Measurements from ENCODE around the gene CALCOCO2.
"Not testable (repeated sequence)": the region's sequence is repeated elsewhere in the genome, so short reads cannot be mapped to it uniquely, and the experiment has no call there.

Gene CALCOCO2

GRCh38 chr17:48795444-48796162 is 35.2 kb upstream of the CALCOCO2 start:
- DNase-seq (ENCODE audit: low read depth): peak; percentile 84
- TF ChIP-seq CTCF (conservative IDR thresholded peaks at IDR 0.05; ENCODE audit: control insufficient read depth, insufficient read depth, low read depth, low read length): no peak
- no peak overlapping the region for H3K4me3 ChIP-seq (ENCODE audit: control insufficient read depth, low read depth, low read length)

GRCh38 chr17:48796163-48796522 is 34.7 kb upstream of the CALCOCO2 start:
- not testable (repeated sequence) for DNase-seq (ENCODE audit: low read depth); H3K4me3 ChIP-seq (ENCODE audit: control insufficient read depth, low read depth, low read length)

- no peak for TF ChIP-seq CTCF (conservative IDR thresholded peaks at IDR 0.05; ENCODE audit: control insufficient read depth, insufficient read depth, low read depth, low read length)
- DNase-seq (ENCODE audit: low read depth): no peak
- no peak overlapping the region for H3K4me3 ChIP-seq (ENCODE audit: control insufficient read depth, low read depth, low read length)
These were observed 31.6 kb upstream of the CALCOCO2 start for GRCh38 chr17:48799069-48799723.

DNA sequence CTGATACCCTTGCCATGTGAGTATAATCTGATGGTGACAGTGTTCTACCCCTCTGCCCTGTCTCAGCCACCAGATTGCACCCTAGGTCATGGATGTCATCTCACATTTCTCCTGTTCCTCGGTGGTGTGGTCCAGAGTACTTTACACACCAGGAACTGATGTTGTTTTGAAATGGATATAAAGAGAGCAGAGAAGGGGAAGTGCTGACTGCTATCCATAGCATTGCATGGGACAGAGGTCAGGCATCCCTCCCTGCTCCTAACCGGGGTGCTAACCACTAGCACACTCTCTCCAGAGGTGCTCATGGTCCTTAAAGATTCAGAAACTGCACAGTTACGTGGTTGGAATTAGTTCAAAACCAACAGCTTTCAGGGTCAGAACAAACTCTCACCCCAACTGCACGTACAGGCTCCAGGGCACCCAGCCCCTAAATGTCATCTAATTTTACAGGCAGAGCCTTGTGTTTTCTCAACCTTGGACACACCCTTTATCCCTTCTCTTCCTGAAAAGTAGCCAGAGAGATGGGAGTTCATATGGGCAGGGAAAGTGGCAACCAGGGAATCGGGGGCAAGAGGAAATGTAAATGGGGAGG is 30.1 kb upstream of the CALCOCO2 start:
- no peak overlapping the region for H3K4me3 ChIP-seq (ENCODE audit: control insufficient read depth, low read depth, low read length)

GRCh38 chr17:48804936-48805411 is 25.9 kb upstream of the CALCOCO2 start:
- peak; percentile 91 for TF ChIP-seq CTCF (conservative IDR thresholded peaks at IDR 0.05; ENCODE audit: control insufficient read depth, insufficient read depth, low read depth, low read length)
- no peak overlapping the region for H3K4me3 ChIP-seq (ENCODE audit: control insufficient read depth, low read depth, low read length)
- DNase-seq (ENCODE audit: low read depth): peak; percentile 39

More for the DNA sequence above, 30.1 kb upstream of the CALCOCO2 start:
- no peak for TF ChIP-seq CTCF (conservative IDR thresholded peaks at IDR 0.05; ENCODE audit: control insufficient read depth, insufficient read depth, low read depth, low read length)
- no peak for DNase-seq (ENCODE audit: low read depth)

DNA sequence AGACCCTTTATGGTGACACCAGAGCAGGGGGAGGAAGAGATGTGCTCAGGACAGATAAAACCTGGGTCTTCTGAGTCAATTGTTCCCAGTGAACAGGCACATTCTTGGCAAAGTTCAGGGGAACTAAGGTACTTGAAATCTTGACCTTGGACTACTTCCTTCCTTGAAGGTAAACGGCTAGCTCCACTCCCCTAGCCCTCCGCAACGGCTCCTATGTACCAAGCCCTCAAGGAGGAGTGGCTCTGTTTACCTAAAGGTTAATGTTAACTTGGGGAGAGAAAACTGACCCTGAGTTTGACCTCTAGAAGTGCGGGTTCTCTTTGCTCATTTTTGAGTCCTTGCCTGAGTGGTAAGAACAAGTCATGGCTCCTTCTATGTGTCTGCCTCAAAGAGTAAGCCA is 21.7 kb upstream of the CALCOCO2 start:
- no peak for TF ChIP-seq CTCF (conservative IDR thresholded peaks at IDR 0.05; ENCODE audit: control insufficient read depth, insufficient read depth, low read depth, low read length)
- H3K4me3 ChIP-seq (ENCODE audit: control insufficient read depth, low read depth, low read length): no peak overlapping the region
- no peak for DNase-seq (ENCODE audit: low read depth)

DNA sequence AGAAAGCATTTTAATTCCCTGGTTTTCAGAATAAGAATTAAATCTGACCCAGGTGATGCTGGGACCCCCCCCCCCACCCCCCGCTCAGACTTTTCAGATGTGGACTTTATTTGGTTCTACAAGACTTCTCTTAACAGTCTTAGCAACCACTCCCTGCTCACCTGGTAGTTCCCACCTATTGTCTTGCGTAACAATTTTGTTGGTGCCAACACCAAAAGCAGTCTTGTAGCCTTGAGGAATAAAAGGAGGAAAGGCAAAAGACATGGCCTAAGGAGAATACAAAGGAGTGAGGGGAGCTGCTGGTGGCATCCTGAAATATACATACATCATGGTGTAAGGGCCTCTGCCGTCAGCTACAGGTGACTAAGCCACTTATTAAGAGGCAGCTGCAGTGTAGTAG is 18.8 kb upstream of the CALCOCO2 start:
- DNase-seq (ENCODE audit: low read depth): no peak
- H3K4me3 ChIP-seq (ENCODE audit: control insufficient read depth, low read depth, low read length): no peak overlapping the region
- no peak for TF ChIP-seq CTCF (conservative IDR thresholded peaks at IDR 0.05; ENCODE audit: control insufficient read depth, insufficient read depth, low read depth, low read length)

Data from fibroblast of mammary gland (primary cell).